Testis (tissue), 3 donors: ENCODE measurements around the gene CNPY4. TPM values are rescaled to one million over a fixed set of nuclear protein-coding genes. Genes with fewer than 3 reads are reported as not detected.

Source experiments
- DNase-seq: peaks from one replicate; pipeline ENCODE4 v3.0.0-alpha.2; 2019
- H3K27ac ChIP-seq, 2 donors: fragments of 200-600 bp; sonication (generic); one replicate each; pipeline ENCODE4 v1.5.1; 2019
- H3K27me3 ChIP-seq: fragments of 200-600 bp; sonication (generic); one replicate; pipeline ENCODE4 v1.5.1; 2019
- H3K36me3 ChIP-seq: fragments of 200-600 bp; sonication (generic); one replicate; pipeline ENCODE4 v1.5.1; 2017; ENCODE audit warnings: low read depth; ENCODE audit errors: missing control alignments
- H3K4me1 ChIP-seq: fragments of 200-600 bp; sonication (generic); one replicate; pipeline ENCODE4 v1.5.1; 2019
- H3K4me3 ChIP-seq, 2 donors: fragments of 200-600 bp; sonication (generic); one replicate each; pipeline ENCODE4 v1.5.1; 2017 to 2019
- H3K9me3 ChIP-seq: fragments of 200-600 bp; sonication (generic); one replicate; pipeline ENCODE4 v1.5.1; 2017
- CTCF ChIP-seq, 3 experiments: fragments of 450-650 bp in 2 of 3; fragments of 200-600 bp in 1 of 3; sonication (generic) in 1 of 3; IDR thresholded peaks; one replicate each; pipeline ENCODE4 v1.5.1; 2016 to 2019; ENCODE audit warnings: antibody characterized with exemption in 3 of 3, mild to moderate bottlenecking in 2 of 3, moderate library complexity in 1 of 3
- POLR2A ChIP-seq: fragments of 450-650 bp; IDR thresholded peaks from one replicate; pipeline ENCODE4 v1.6.1; 2017; ENCODE audit warnings: antibody characterized with exemption, mild to moderate bottlenecking, moderate library complexity
- WGBS, 2 donors: methylation state at CpG; one replicate each; pipeline ENCODE4 v1.1.5; 2018; 5-methylcytosine and 5-hydroxymethylcytosine counted together
- intact Hi-C: fragments of 100-400 bp; cut with DNase I; formaldehyde crosslinking; loops from one replicate; pipeline ENCODE4 v1.15.1; 2023; ENCODE audit warnings: low total_unique reads
- polyA plus RNA-seq: library from polyadenylated mRNA; stranded (reverse); fragments of 350-450 nt; fragmentation: Illumina TruSeq; extraction: RNeasy Lipid Tissue Mini Kit (QIAGEN cat#74804); gene quantifications from one replicate; pipeline ENCODE4 v1.2.3, GENCODE V29; 2014; ENCODE audit warnings: low read depth, low replicate concordance; ENCODE audit not compliant: insufficient read depth
- total RNA-seq, 2 donors: library from RNA; depleted of rRNA; stranded (reverse); fragments of >200 nt; gene quantifications; one replicate each; pipeline ENCODE4 v1.2.3, GENCODE V29; 2016

The CNPY4 gene
- total and polyA plus RNA-seq, 3 donors from 2014 or later: 14.3 to 22.2 (median 19.3) TPM

- Histone ChIP-seq H3K36me3 (no peaks in the 10 kb centered on the region), H3K4me1 (peaks cover 23% of the 10 kb centered on the region), H3K9me3 (no peaks in the 10 kb centered on the region), H3K27me3 (no peaks in the 10 kb centered on the region), H3K27ac (no peak overlapping the region), H3K4me3 (no peak overlapping the region)
- TF ChIP-seq CTCF (IDR thresholded peaks at IDR 0.05) (no peak), POLR2A (no peak)
- intact Hi-C loops: no loop called here
- no peak for DNase-seq
- WGBS, 2 donors: 70 to 71% methylated on average over 19 of the region's 19 CpGs
These were observed 27.8 kb upstream of the CNPY4 start for GRCh38 chr7:100091411-100092181.

GRCh38 chr7:100093054-100093453 is 26.4 kb upstream of the CNPY4 start:
- Histone ChIP-seq H3K36me3 (no peaks in the 10 kb centered on the region), H3K9me3 (no peaks in the 10 kb centered on the region), H3K27me3 (no peaks in the 10 kb centered on the region), H3K27ac (peak overlapping the region in 1 of 2 donors; percentile 56), H3K4me1 (peaks cover 22% of the 10 kb centered on the region), H3K4me3 (no peak overlapping the region)
- 32 to 56% methylated on average over 6 to 8 of the region's 8 CpGs for WGBS, 2 donors
- intact Hi-C loops: no loop called here
- TF ChIP-seq POLR2A: no peak
- no peak for TF ChIP-seq CTCF (IDR thresholded peaks at IDR 0.05)
- peak; percentile 36 for DNase-seq

GRCh38 chr7:100093498-100093897 is 25.9 kb upstream of the CNPY4 start:
- peak overlapping the region in 1 of 2 donors; percentile 56 for H3K27ac ChIP-seq
- H3K4me1 ChIP-seq: peaks cover 19% of the 10 kb centered on the region
- intact Hi-C loops: no loop called here
- no peaks in the 10 kb centered on the region for H3K27me3 ChIP-seq
- WGBS, 2 donors: 53 to 84% methylated on average over 9 to 13 of the region's 13 CpGs
- no peaks in the 10 kb centered on the region for H3K9me3 ChIP-seq
- TF ChIP-seq CTCF (IDR thresholded peaks at IDR 0.05): no peak
- TF ChIP-seq POLR2A: no peak
- H3K36me3 ChIP-seq: no peaks in the 10 kb centered on the region
- no peak overlapping the region for H3K4me3 ChIP-seq
- no peak for DNase-seq

GRCh38 chr7:100093925-100094486 is 25.4 kb upstream of the CNPY4 start:
- no peaks in the 10 kb centered on the region for H3K27me3 ChIP-seq
- intact Hi-C loops: no loop called here
- peaks cover 19% of the 10 kb centered on the region for H3K4me1 ChIP-seq
- H3K36me3 ChIP-seq: no peaks in the 10 kb centered on the region
- peak overlapping the region in 1 of 2 donors; percentile 56 for H3K27ac ChIP-seq
- H3K9me3 ChIP-seq: no peaks in the 10 kb centered on the region
- no peak overlapping the region for H3K4me3 ChIP-seq
- WGBS, 2 donors: 78 to 79% methylated on average over 14 to 16 of the region's 16 CpGs
- no peak for TF ChIP-seq CTCF (IDR thresholded peaks at IDR 0.05)
- TF ChIP-seq POLR2A: no peak
- no peak for DNase-seq
